Uterus (tissue), 2 donors: ENCODE results near the gene PGC.

Experiments used
- POLR2A ChIP-seq, 2 donors: fragments of 450-650 bp; IDR thresholded peaks; one replicate each; pipeline ENCODE4 v1.6.1; 2016; ENCODE audit warnings: antibody characterized with exemption in 2 of 2, mild to moderate bottlenecking in 1 of 2, moderate library complexity in 1 of 2
- TF ChIP-seq, protein P1 (sequence below), 4 experiments: fragments of 200-600 bp in 2 of 4; fragments of 450-650 bp in 2 of 4; sonication (generic) in 2 of 4; IDR thresholded peaks; one replicate each; pipeline ENCODE4 v1.5.1; 2016 to 2019; ENCODE audit warnings: antibody characterized with exemption in 4 of 4, mild to moderate bottlenecking in 2 of 4, moderate library complexity in 1 of 4

DNA sequence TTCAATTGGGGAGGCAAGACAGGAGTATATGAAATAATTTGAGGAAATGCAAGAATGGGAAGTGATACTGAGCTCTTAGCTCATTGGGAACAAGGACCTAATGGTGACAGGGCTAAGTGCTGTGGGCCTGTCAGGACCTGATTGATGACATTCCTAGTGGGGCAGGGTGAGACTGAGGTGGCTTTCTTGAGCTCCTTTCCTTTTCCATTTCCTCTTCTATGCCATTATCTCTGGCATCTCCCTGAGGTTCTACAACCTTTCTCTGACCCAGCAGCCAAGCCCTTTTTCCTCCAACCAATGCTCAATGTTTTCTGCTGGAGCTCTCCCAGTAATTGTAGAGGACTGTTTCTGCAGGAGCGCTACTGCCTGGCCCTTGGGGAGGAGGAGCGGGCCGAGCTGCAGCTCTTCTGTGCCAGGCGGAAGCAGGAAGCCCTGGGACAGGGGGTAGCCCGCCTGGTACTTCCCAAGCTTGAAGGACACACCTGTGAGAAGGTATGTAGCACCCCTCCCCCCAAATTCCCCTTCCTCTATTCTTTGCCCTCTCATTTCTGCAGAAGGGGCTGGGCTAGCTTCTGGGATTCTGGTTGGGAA is 37.5 kb upstream of the PGC start:
- TF ChIP-seq, protein P1, sequence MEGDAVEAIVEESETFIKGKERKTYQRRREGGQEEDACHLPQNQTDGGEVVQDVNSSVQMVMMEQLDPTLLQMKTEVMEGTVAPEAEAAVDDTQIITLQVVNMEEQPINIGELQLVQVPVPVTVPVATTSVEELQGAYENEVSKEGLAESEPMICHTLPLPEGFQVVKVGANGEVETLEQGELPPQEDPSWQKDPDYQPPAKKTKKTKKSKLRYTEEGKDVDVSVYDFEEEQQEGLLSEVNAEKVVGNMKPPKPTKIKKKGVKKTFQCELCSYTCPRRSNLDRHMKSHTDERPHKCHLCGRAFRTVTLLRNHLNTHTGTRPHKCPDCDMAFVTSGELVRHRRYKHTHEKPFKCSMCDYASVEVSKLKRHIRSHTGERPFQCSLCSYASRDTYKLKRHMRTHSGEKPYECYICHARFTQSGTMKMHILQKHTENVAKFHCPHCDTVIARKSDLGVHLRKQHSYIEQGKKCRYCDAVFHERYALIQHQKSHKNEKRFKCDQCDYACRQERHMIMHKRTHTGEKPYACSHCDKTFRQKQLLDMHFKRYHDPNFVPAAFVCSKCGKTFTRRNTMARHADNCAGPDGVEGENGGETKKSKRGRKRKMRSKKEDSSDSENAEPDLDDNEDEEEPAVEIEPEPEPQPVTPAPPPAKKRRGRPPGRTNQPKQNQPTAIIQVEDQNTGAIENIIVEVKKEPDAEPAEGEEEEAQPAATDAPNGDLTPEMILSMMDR (IDR thresholded peaks at IDR 0.05) = no peak
- no peak for TF ChIP-seq POLR2A (IDR thresholded peaks at IDR 0.05)
